ENCODE data around the gene NNMT. TPM values are rescaled to one million over a fixed set of nuclear protein-coding genes. Genes with fewer than 3 reads are reported as not detected.

NNMT gene
- total and polyA plus RNA-seq, 9 of the 15 experiments (the other 6 are each of a cell fraction or from before 2014, with no cell fraction given), result 6.1 to 15.0 (median 11.2) TPM

GRCh38 chr11:114285599-114285998 is 10.6 kb upstream of the NNMT start:
- H3K4me1 ChIP-seq (replicated peaks in 1 of 2; ENCODE audit: control insufficient read depth in 2 of 2, insufficient read depth in 2 of 2, low read length in 2 of 2), result peaks cover 0 to 4% of the 10 kb centered on the region in 2 experiments; a peak in 2 of 5 replicates
- no peaks in the 10 kb centered on the region for H3K36me3 ChIP-seq (ENCODE audit: control insufficient read depth, insufficient read depth, low read length)
- intact Hi-C loops (cut with micrococcal nuclease), result no loop called here
- no TSS peak for BruUV-seq (replicated peaks)
- ChIA-PET CTCF (ENCODE audit: low intra/inter-chr PET ratio) (no interaction called here), POLR2A (no interaction called here)
- WGBS (ENCODE audit: insufficient coverage, low coverage, missing lambda C conversion rate), result 6% methylated on average over 3 of the region's 3 CpGs
- H3K4me3 ChIP-seq, result no peak overlapping the region
- no peaks in the 10 kb centered on the region for H3K9me3 ChIP-seq (replicated peaks; ENCODE audit: control insufficient read depth, insufficient read depth, low read depth, low read length)
- no peaks in the 10 kb centered on the region for H3K27me3 ChIP-seq (ENCODE audit: control insufficient read depth in 2 of 2, insufficient read depth in 2 of 2, low read length in 2 of 2)
- H4K20me1 ChIP-seq (replicated peaks; ENCODE audit: control insufficient read depth, insufficient read depth, low read length), result no peaks in the 10 kb centered on the region
- peak; percentile 32; the same call in 1 of the 3 replicates for ATAC-seq
- TF ChIP-seq ZNF449 (CRISPR knock-in tag; IDR thresholded peaks at IDR 0.05) (no peak), TCF3 (CRISPR knock-in tag; IDR thresholded peaks at IDR 0.05) (peak; percentile 44), CBFA2T3 (IDR thresholded peaks at IDR 0.05) (peak; percentile 41), SPI1 (IDR thresholded peaks at IDR 0.05; ENCODE audit: borderline replicate concordance, low read depth, low read length) (peak; percentile 78; the same call in 1 of the 2 replicates), DNMT1 (IDR thresholded peaks at IDR 0.05) (no peak), ZNF184 (CRISPR knock-in tag; IDR thresholded peaks at IDR 0.05) (no peak)
- peak in 2 of 4 experiments; percentile 31 to 41 for DNase-seq (ENCODE audit: extremely low read depth in 1 of 4, low spot score in 3 of 4)
- no peaks in the 10 kb centered on the region for H3K9me1 ChIP-seq (ENCODE audit: control insufficient read depth, insufficient read depth, low read length)
- in situ Hi-C loops (cut with MboI), result loop anchor here (10.0 kb wide), 2 partner anchors 479 to 1451 kb away; no protein-coding TSS in a partner anchor
- no peak overlapping the region for H3K27ac ChIP-seq (ENCODE audit: extremely low read depth, low read depth, low read length)
- H3K4me2 ChIP-seq (ENCODE audit: insufficient read depth, low read length), result no peak overlapping the region
- 0 out of 2 replicates have a peak overlapping the region, but pooled peaks have one; percentile 27 for H2AFZ ChIP-seq (ENCODE audit: low read depth, low read length)
- H3K9ac ChIP-seq (ENCODE audit: insufficient read depth in 1 of 2, low read depth in 2 of 2, low read length in 2 of 2), result no peak overlapping the region
- no peaks in the 10 kb centered on the region for H3K79me2 ChIP-seq (ENCODE audit: control insufficient read depth, insufficient read depth, low read length)
- no peak for FAIRE-seq

All from K562 (cell line).